ENCODE results near the gene MAPRE3. TPM values are rescaled to one million over a fixed set of nuclear protein-coding genes. Genes with fewer than 3 reads are reported as not detected.

MAPRE3 gene
- total and polyA plus RNA-seq, 9 of the 15 experiments (the other 6 are each of a cell fraction or from before 2014, with no cell fraction given), result 0.70 to 43.2 (median 12.6) TPM

- no peak for TF ChIP-seq CBX1 (IDR thresholded peaks at IDR 0.05; ENCODE audit: low read depth)
- TF ChIP-seq PHF20 (IDR thresholded peaks at IDR 0.05; ENCODE audit: partially characterized antibody), result no peak
- TF ChIP-seq, protein P1, sequence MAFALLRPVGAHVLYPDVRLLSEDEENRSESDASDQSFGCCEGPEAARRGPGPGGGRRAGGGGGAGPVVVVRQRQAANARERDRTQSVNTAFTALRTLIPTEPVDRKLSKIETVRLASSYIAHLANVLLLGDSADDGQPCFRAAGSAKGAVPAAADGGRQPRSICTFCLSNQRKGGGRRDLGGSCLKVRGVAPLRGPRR (CRISPR knock-in tag; IDR thresholded peaks at IDR 0.05), result no peak
- no peak for TF ChIP-seq ZNF766 (CRISPR knock-in tag; conservative IDR thresholded peaks at IDR 0.05)
- TF ChIP-seq HDAC1 (IDR thresholded peaks at IDR 0.05), result no peak
- no peak for TF ChIP-seq EZH2 (IDR thresholded peaks at IDR 0.05; ENCODE audit: borderline replicate concordance, low read depth, low read length)
Measured at GRCh38 chr2:26927221-26927620, 43.2 kb upstream of the MAPRE3 start (continued).

GRCh38 chr2:26932974-26933373, 37.5 kb upstream of the MAPRE3 start:
- Histone ChIP-seq H4K20me1 (replicated peaks; ENCODE audit: control insufficient read depth, insufficient read depth, low read length) (0 out of 2 replicates have a peak, but pooled peaks cover 3% of the 10 kb centered on the region), H3K9me3 (replicated peaks; ENCODE audit: control insufficient read depth, insufficient read depth, low read depth, low read length) (no peaks in the 10 kb centered on the region), H3K4me1 (replicated peaks in 1 of 2; ENCODE audit: control insufficient read depth in 2 of 2, insufficient read depth in 2 of 2, low read length in 2 of 2) (no peaks in the 10 kb centered on the region; a peak in 1 of 5 replicates), H3K4me2 (ENCODE audit: insufficient read depth, low read length) (no peak overlapping the region), H3K27me3 (ENCODE audit: control insufficient read depth in 2 of 2, insufficient read depth in 2 of 2, low read length in 2 of 2) (peaks cover 44 to 55% of the 10 kb centered on the region in 2 experiments; a peak in 4 of 5 replicates), H3K79me2 (ENCODE audit: control insufficient read depth, insufficient read depth, low read length) (no peaks in the 10 kb centered on the region), H3K9me1 (ENCODE audit: control insufficient read depth, insufficient read depth, low read length) (no peaks in the 10 kb centered on the region), H3K9ac (ENCODE audit: insufficient read depth in 1 of 2, low read depth in 2 of 2, low read length in 2 of 2) (no peak overlapping the region), H3K4me3 (no peak overlapping the region), H2AFZ (ENCODE audit: low read depth, low read length) (no peak overlapping the region), H3K27ac (ENCODE audit: extremely low read depth, low read depth, low read length) (no peak overlapping the region), H3K36me3 (ENCODE audit: control insufficient read depth, insufficient read depth, low read length) (no peaks in the 10 kb centered on the region)
- TF ChIP-seq HDAC8 (tag; IDR thresholded peaks at IDR 0.05), result no peak
- no peak for TF ChIP-seq ZNF175 (CRISPR knock-in tag; IDR thresholded peaks at IDR 0.05; ENCODE audit: low read depth)
- TF ChIP-seq GTF2A2 (tag; IDR thresholded peaks at IDR 0.05), result no peak
- TF ChIP-seq REST (IDR thresholded peaks at IDR 0.05; ENCODE audit: borderline replicate concordance), result no peak
- TF ChIP-seq REST (CRISPR knock-in tag; IDR thresholded peaks at IDR 0.05; ENCODE audit: low read depth), result no peak
- in situ Hi-C loops (cut with MboI) (no loop called here), intact Hi-C loops (cut with micrococcal nuclease) (no loop called here)
- no peak for ATAC-seq
- POLR2A ChIA-PET, result interaction anchor here (0.8 to 0.9 kb wide), 3 partner anchors 10 to 286 kb away, joined by 3 to 5 read pairs (median 3); no protein-coding TSS in a partner anchor
- CTCF ChIA-PET (ENCODE audit: low intra/inter-chr PET ratio), result no interaction called here
- no peak for FAIRE-seq
- no TSS peak for BruUV-seq (replicated peaks)
- no peak for DNase-seq (ENCODE audit: extremely low read depth in 1 of 4, low spot score in 3 of 4)
- 4% methylated on average over 11 of the region's 11 CpGs for WGBS (ENCODE audit: insufficient coverage, low coverage, missing lambda C conversion rate)

Data from K562 (cell line).